ENCODE results near the gene PLEKHM1.
A peak's percentile ranks its signal among the peaks of the same experiment; 100 is the strongest.
"Not testable (repeated sequence)": the region's sequence is repeated elsewhere in the genome, so short reads cannot be mapped to it uniquely, and the experiment has no call there.

Gene PLEKHM1

DNA sequence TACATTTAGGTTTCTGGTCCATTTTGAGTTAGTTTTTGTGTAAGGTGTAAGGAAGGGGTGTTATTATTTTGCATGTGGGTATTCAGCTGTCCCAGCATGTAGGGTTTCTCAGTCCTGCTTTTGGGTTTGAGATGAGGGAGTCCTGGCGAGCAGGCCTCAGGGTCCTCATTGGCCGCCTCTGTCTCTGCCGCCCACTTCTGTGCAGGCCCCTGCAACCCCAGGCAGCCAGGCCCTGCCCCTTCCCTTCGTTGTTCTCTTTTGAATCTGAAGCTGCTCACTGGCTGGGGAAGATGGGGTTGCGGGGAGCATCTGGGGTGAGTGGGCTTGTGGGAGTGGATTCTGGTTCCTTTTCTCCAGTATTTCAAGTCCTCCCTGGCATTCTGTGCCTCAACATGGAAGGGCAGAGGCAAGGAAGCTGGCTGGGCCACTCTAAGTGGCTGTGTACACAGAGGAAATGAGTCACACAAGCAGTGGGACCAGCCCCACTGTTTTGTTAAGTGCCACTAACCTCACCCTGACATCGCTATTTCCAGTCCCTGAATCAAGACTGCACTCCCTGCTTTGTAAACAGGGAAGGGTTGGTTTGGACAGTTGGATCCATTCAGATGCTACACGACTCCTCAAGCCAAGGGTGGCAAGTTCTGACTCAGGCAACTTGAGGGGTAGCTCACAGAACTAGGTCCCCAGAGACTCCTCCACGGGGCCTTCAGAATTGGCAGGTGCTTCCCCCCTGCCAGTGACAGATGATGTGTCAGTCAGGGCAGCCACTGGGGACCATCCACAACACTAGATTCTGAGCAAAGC is 28.8 kb downstream of the PLEKHM1 start:
- DNase-seq = peak; percentile 84

DNA sequence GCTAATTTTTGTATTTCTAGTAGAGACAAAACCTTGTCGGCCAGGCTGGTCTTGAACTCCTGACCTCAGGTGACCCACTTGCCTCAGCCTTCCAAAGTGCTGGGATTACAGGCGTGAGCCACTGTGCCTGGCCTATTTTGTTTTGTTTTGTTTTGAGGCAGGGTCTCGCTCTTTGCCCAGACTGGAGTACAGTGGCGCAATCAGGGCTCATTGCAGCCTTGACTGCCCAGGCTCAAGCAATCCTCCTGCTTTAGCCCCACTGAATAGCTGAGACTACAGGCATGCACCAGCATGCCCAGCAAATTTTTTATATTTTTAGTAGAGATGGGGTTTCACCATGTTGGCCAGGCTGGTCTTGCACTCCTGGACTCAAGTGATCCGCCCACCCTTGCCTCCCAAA is 30.1 kb downstream of the PLEKHM1 start:
- DNase-seq = not testable (repeated sequence)

DNA sequence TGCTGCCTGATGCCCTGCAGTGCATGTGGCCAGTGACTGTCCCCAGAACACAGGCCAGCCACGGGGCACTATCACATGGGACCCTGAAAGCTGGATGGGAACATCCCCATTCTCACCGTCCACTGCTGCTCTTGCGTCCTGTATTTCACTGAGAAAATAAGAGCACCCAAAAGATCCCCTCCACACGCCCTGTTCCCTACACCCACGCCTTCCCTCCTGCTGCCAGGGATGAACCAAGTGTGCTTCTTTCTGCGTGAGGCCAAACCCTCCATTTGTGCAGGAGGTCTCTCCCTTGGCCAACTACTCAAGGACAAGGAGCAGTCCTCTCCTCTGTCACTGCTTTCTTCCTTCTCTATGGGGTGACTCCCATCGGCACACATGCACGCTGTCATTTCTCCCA is 36.2 kb downstream of the PLEKHM1 start:
- not testable (repeated sequence) for DNase-seq

DNA sequence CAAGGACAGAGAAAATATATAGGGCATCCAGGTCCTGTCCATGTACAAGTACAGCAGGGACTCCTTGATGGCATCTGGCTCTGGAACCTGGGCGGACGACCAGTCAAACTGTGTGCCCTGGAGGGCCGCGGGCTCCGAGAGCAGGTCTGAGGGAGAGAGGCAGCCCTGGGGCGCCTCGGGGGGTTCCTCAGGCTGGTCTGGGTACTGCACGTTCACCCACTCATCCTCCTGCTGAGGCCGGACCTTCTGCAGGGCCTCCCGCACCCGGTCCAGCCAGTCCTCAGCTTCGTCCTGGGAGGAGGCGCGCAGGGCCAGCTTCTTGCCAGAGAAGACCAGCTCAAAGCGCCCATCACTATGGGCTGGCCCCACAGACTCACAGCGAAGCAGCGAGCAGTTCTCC is 36.8 kb downstream of the PLEKHM1 start:
- not testable (repeated sequence) for DNase-seq

DNA sequence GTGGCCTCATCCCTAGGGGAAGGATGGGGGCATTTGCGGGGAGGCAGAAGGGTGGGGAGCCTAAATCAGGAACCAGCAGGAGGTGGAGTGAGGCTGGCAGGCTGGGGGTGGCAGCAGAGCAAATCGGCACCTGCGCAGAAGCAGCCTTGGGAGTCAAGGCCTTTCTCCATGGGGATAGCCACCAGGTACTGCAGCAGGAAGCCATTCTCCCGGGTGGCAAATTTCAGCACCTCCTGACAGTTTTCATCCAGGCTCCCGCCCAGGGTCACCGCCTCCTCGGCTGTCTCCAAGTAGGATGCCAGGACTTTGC is 37.3 kb downstream of the PLEKHM1 start:
- DNase-seq = not testable (repeated sequence)

DNA sequence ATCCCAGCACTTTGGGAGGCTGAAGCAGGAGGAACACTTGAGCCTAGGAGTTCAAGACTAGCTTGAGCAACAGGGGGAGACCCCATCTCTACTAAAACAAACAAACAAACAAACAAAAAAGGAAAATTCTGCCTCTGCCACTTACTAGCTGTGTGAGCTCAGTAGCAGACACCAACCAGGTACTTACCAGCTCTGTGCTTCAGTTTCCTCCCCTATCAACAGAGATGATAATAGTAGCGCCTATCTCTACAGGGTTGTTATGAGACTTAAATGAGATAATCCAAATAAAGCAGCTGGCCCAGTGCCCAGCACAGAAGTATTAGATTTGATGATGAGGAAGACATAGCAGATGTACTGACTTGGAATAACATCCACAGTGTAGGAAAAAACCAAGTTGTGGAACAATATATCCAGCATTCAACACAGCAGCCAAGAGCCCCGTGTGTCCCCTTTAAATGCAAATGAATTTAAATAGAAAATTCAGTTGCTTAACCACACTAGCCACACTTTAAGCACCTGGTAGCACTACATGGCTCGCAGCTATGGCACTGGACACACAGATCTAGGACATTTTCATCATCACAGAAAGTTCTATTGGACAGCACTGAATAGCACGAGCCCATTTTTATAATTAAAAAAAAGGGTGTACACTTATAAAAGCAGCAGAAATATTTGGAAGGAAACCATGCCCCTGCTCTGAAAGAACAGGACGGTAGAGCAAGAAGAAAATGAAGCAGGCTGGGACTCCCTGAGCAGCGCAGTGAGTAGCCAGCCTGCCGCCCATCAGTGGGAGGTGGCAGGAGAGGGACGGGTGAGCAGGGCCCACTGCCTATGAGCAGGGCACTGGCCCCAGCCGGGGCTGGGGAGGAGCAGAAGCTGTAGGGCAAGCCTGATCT is 37.9 kb downstream of the PLEKHM1 start:
- DNase-seq = not testable (repeated sequence)

DNA sequence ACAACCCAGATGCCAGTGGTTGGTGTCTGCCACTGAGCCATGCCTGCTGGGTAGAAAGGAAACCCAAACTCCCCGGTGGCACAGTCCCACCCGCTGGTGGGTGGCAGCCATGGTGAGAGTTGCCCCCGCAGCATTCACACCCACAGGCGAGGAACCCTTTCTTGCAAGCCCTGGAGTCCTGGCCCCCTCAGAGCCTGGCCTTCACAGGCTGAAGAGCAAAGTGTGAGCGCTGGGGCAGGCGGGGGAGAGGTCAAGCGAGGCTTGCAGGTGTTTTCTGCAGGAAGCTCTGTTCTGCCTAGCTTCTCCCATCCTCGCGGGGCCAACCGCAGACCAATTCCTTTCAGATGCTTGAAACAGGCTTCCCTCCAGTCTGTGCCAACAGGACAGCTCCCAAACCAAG is 38.9 kb downstream of the PLEKHM1 start:
- not testable (repeated sequence) for DNase-seq

DNA sequence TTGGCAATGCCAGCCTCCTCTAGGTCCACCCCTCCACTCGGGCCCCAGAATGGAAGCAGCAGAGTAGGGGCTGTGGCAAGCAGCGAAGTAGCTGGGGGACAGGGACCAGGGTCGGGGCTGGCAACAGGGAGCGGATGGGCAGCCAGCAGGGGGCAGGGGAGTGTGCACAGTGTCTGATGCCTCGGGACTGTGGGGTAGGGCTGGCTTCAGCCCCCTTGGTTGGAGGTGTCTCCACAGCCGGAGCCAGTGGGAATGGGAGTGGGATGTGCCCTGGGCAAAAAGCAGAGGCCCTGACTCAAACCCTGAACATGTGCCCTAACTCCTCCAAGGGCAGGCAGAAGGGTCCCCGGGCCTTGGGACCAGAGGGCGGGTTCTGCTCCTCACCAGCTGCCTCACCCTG is 39.4 kb downstream of the PLEKHM1 start:
- no peak for DNase-seq

DNA sequence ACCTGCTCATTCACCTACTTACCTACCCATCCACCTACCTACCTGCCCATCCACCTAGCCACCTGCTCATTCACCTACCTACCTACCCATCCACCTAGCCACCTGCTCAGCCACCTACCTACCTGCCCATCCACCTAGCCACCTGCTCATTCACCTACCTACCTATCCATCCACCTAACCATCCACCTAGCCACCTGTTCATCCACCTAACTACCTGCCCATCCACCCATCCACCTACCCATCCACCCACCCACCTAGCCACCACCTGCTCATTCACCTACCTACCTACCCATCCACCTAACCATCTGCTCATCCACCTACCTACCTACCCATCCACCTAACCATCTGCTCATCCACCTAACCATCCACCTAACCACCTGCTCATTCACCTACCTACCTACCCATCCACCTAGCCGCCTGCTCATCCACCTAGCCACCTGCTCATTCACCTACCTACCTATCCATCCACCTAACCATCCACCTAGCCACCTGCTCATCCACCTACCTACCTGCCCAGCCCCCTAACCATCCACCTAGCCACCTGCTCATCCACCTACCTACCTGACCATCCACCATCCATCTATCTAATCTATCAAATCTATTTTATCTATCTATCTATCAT is 40.7 kb downstream of the PLEKHM1 start:
- not testable (repeated sequence) for DNase-seq

DNA sequence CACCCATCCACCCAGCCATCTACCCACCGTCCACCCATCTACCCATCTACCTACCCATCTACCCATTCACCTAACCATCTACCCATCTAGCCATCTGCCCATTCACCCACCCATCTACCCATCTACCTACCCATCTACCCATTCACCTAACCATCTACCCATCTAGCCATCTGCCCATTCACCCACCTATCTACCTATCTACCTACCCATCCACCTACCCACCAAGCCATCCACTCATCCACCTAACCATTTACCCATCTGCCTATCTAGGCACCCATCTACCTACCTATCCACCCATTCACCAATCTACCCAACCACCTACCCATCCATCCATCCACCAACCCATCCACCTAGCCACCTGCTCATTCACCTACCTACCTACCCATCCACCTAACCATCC is 41.3 kb downstream of the PLEKHM1 start:
- not testable (repeated sequence) for DNase-seq

DNA sequence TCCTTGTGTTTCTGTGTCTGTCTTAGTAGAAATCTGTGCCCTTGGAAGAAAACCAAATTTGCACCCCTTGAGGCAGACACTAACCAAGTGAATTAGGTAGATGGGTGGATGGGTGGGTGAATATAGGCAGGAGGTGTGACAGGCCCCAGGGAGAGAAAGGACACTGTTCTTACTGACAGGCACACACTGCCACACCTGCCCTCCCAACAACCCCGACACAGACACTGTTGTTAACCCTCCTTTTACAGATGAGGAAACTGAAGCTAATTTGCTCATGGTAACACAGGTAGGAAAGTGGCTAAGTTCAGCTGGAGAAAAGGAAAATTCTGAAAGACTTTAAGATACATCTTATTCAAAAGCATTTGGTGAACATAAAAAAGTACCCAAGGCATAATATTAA is 42.0 kb downstream of the PLEKHM1 start:
- DNase-seq = not testable (repeated sequence)

DNA sequence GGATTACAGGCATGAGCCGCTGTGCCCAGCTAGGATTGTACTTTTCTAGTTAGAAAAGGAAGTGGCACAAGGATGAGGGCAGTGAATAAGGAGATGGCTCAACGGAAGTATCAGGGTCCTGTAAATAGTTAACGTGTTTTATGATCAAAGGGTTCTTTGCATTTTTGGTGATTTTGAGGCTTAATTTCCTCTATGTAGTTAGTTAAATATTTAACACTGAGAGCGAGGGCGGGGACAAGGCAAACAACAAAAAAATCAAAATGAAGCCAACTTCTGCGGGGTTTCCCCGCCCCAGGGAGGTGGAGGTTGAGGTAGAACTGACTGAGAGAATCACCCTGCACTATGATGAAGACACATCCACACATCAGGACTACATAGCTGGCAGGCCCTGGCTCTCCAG is 42.5 kb downstream of the PLEKHM1 start:
- not testable (repeated sequence) for DNase-seq

DNA sequence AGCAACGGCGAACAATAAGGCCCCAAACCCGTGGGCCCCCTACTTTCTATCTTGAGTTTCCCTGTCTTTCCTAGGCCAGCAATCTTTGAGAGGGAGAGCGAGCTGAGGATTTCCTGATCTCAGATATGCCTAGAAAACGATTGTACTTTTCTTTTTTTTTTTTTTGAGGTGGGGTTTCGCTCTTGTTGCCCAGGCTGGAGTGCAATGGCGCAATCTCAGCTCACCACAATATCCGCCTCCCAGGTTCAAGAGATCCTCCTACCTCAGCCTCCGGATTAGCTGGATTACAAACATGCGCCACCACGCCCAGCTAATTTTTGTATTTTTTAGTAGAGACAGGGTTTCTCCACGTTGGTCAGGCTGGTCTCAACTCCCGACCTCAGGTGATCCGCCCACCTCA is 42.9 kb downstream of the PLEKHM1 start:
- not testable (repeated sequence) for DNase-seq

DNA sequence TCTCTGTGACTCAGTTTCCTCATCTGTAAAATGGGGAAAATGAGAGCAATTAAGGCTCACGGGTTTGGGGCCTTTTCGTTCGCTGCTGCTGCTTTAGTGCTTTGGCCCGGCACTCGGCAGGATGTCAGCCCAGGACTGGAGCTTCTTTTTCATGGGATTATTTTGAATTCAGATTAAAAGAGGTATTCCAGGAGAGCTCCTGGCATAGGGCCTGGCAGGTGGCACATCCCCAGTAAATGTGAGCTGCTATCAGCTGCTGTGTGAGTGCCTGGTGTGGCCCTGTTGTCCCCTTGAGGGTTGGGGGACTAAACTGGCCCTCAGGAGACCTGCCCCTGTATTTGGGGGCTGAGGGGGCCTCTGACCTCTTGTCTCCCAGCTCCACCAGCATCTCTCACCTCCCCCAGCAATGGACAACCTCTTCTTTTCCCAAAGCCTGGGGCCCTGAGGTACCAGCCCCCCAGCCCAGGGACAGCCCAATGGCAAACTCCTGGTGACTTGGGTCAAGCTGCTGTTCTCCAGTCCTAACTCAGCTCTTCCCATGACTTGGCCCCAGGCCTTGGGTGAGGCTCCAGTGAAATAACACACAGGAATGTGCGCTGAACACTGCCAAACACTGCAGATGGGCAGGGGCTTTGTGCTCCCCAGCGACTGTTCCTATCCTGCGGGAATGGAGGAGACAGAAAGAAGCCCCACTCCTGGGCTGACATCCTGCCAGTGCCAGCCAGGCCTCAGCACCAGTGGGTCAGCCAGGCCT is 43.5 kb downstream of the PLEKHM1 start:
- not testable (repeated sequence) for DNase-seq

DNA sequence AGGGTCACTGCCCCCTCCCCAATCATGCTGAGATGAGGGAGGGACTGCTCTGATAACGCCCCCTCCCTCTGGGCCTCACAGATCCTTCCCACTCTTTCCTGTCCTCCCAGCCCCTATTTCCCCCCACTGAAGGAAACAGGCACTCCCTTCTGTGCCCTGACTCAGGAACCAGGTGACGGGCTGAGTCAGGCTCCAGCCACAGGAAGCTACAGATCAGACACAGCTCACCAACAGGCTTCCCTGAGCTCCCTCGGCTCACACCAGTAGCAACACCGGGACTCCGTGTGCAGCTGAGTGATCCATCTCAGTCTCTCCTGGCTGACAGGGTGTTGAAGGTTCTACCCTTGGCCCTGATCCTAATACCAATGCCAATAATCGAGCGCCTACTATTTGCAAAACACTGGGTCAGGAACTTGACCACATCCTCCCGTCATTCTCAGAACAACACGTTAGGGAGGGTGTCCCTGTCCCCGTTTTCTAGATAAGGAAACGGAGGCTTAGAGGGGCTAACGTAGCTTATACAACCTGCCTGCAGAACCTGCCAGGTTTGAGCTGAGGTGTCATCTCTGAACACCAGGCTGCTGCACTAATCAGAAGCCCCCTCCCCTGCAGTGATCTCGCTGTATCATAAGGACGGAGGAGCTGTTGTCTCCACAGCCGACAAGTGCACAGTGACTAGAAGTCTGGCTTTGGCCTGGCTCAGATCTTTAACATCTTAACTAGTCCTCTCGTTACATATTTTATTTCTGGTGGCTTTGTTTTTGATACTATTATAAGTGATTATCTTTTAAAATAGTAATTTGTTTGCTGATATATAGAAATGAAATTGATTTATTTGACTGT is 44.4 kb downstream of the PLEKHM1 start:
- DNase-seq = not testable (repeated sequence)

DNA sequence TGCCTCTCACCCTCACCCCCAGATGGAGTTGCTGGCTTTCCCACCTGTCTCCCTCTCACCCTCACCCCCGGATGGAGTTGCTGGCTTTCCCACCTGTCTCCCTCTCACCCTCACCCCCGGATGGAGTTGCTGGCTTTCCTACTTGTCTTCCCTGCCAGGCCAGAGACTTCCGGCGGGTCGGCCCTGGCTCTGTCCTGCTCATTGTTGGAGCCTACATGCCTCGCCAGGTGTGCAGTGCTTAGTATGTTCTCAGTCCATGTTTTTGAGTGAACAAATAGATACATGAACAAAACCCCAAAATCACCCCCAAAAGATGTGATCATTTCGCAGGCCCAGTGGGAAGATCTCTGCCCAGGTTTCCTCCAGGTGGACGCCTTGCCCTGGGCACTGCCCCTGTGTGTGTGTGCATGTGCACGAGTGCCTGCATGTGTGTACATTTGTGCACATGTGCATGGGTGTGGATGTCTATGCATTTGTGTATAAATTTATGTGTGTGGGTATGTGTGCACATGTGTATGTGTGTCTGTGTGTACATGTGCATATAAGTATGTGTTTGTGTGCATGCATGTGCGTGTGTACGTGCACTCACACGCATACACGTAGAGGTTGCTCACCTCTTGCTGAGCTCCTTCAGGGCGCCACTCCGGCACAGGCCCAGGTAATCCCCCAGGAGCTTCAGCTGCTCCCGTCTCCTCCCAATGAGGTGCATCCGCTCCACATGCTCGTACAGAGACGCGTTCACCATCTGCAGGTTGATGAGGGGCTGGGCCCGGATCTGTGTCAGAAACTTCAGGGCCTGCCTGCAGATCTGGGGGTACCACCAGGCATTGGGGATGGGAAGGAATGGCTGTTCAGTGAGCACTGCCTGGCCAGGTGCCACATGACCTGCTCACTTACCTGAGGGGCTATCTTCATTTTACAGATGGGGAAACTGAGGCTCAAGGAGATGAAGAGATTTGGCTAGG is 45.4 kb downstream of the PLEKHM1 start:
- DNase-seq = not testable (repeated sequence)

DNA sequence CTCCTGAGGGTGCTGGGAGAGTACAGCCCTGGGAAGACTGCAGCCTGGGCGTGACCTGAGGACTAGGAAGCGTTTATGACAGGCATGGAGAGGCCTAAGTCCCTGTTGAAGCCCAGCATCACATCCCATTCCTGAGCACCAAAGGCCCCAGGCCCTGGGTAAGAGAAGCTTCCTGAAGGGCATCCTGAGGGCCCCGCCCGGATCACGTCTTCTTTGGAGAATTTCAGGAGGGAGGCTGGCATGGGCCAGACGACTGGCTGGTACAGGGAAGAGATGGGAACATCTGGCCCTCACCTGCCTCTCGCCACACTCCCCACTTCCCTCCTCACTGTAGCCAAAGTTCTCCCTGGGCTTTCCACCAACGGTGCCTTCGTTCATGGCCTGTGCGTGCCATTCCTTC is 46.2 kb downstream of the PLEKHM1 start:
- DNase-seq = not testable (repeated sequence)

DNA sequence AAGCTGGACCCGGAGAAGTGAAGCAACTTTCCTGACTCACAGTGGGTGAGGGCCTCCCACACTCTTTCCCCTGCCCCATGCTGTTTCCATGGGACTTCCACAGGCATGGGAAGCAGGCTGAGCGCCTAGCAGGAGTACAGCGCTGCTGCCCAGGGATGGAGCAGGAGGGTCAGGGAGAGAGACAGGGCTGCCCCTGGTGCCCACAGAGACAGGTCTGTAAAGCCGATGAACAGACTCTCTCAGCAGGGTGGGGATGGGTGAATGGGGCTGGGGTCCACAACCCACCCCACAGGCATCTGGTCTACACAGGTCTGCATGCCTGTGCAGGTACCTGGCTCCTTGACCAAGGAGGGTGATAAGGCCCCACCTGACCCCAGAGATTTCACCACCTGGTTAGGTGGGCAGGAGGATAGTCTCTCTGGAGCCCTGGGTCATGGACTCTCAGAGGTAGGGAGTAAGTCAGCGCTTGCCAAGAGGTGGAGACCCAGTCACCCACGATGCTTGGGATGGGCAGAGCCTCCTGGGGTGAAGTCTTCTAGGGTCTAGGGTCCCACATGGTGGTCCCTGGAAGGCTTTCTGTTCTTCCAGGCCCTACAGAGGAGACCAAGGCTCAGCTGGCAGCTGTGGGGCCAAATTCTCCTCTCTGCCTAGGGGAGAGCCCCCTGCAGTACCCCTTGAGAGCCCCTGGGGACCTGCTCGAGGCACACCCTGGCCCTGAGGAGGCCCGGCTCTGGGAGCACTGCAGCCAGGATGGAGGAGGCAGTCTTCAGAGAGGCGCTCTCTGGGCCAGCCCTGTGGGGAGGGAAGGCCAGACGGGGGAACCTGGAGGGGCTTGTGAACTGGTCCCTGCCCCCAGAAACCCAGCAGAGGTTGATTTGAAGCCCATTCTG is 46.9 kb downstream of the PLEKHM1 start:
- DNase-seq = not testable (repeated sequence)

DNA sequence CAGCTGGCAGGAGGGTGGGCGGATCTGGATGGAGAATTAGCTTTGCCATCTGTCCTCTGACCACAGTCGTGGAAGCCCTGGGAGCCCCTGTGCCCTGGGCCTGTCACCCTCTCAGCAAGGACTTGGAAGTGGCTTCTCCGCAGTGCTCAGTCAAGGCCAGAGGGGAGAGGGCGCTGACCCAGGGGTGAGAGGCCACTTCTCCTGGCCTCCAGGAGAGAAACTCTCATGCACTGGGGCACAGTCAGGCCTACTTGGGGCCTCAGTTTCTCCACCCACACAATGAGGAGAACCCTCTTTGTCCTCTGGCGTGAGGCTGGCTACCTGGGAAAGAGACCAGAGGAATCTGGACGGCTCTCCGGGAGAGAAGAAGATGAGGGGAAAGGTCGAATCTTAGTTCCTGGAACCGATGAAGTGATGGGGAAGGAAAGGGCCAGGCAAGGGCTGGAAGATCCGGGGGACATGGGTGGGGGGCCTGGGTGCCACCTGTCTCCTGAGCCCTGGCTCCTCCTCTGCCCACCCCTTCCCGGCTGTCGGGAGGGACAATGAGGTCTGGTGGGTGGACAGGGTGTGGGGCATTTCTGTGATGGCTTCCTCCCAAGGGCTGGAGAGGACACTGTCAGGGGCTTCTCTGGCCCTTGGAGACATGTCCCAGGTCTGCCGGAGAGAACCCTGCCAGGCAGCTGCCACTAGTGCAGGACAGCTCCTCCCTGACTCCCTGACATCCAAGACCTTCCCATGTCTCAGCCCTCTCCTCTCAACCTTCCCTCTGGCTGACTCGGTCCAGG is 48.8 kb downstream of the PLEKHM1 start:
- DNase-seq = no peak
